ENCODE measurements around the gene BAZ1B.
"Not testable (repeated sequence)": the region's sequence is repeated elsewhere in the genome, so short reads cannot be mapped to it uniquely, and the experiment has no call there.

Gene BAZ1B

GRCh38 chr7:73522105-73522872, at the start of gene BAZ1B:
Gene BAZ1B, minus strand, starts transcription at chr7:73522293. Its CDS starts 360 bp downstream, at chr7:73521933.
- peak; percentile 94 for DNase-seq

- DNase-seq = no peak
Observed at GRCh38 chr7:73570977-73571376, 48.9 kb upstream of the BAZ1B start.

GRCh38 chr7:73570521-73570920, 48.4 kb upstream of the BAZ1B start:
- no peak for DNase-seq

GRCh38 chr7:73569042-73569608, 47.0 kb upstream of the BAZ1B start:
- DNase-seq = no peak

GRCh38 chr7:73567846-73568685, 46.0 kb upstream of the BAZ1B start:
- DNase-seq = no peak

- DNase-seq = no peak
Observed at GRCh38 chr7:73567140-73567539, 45.0 kb upstream of the BAZ1B start.

GRCh38 chr7:73566431-73566830, 44.3 kb upstream of the BAZ1B start:
- DNase-seq = not testable (repeated sequence)

GRCh38 chr7:73565675-73566340, 43.7 kb upstream of the BAZ1B start:
- DNase-seq = no peak

GRCh38 chr7:73560109-73560835, 38.2 kb upstream of the BAZ1B start:
- DNase-seq = no peak

GRCh38 chr7:73557397-73558257, 35.5 kb upstream of the BAZ1B start, which contains the start of gene BCL7B:
Gene BCL7B, minus strand, starts transcription at chr7:73557690. Its CDS starts 112 bp downstream, at chr7:73557578.
- peak; percentile 70 for DNase-seq

- peak; percentile 87 for DNase-seq
Observed at GRCh38 chr7:73557108-73557396, 35.0 kb upstream of the BAZ1B start.

GRCh38 chr7:73556208-73557107, 34.4 kb upstream of the BAZ1B start:
- DNase-seq = no peak

- no peak for DNase-seq
Observed at GRCh38 chr7:73555411-73555982, 33.4 kb upstream of the BAZ1B start.

GRCh38 chr7:73550093-73550492, 28.0 kb upstream of the BAZ1B start:
- not testable (repeated sequence) for DNase-seq

- DNase-seq = no peak
Observed at GRCh38 chr7:73549176-73549575, 27.1 kb upstream of the BAZ1B start.

GRCh38 chr7:73547841-73548240, 25.7 kb upstream of the BAZ1B start:
- DNase-seq = no peak

- no peak for DNase-seq
Observed at GRCh38 chr7:73544678-73545077, 22.6 kb upstream of the BAZ1B start.

GRCh38 chr7:73541722-73542121, 19.6 kb upstream of the BAZ1B start:
- no peak for DNase-seq

- DNase-seq = no peak
Observed at GRCh38 chr7:73539709-73540108, 17.6 kb upstream of the BAZ1B start.

GRCh38 chr7:73538510-73538909, 16.4 kb upstream of the BAZ1B start:
- not testable (repeated sequence) for DNase-seq

Data from activated CD4-positive, alpha-beta T cell treated with anti-CD3 and anti-CD28 coated beads, Interleukin-2, amount 50 U/mL, for 1 hour (primary cell).